IMR-90 (cell line): ENCODE results near the gene POLR2C. TPM values are rescaled to one million over a fixed set of nuclear protein-coding genes. Genes with fewer than 3 reads are reported as not detected.

Experiments used
- ATAC-seq: fragments of 200-7000 bp; cut with Tn5 transposase; 2 replicates; pipeline ENCODE4 v1.9.1; 2020; ENCODE audit warnings: low read depth, mild to moderate bottlenecking, moderate library complexity
- BruUV-seq: library from RNA; stranded (reverse); fragments of 400-500 nt; replicated peaks from 2 replicates; lab custom pipeline; 2021; lab: Mats Ljungman, UMichigan
- CTCF ChIA-PET: fragments of 300-600 bp; formaldehyde crosslinking; extraction: SDS; loops from one replicate; lab custom pipeline; 2021; ENCODE audit warnings: antibody characterized with exemption; lab: Yijun Ruan, JAX
- POLR2A ChIA-PET: fragments of 300-600 bp; sonication (Branson Sonifier 250); formaldehyde crosslinking; loops from one replicate; lab custom pipeline; 2022; ENCODE audit warnings: antibody characterized with exemption; ENCODE audit not compliant: unreplicated experiment; lab: Charles Lee
- DNase-seq: peaks from one replicate; pipeline ENCODE4 v3.0.0; 2013
- H2AFZ ChIP-seq: replicated peaks from 2 replicates; pipeline ENCODE3; 2013; ENCODE audit warnings: low read length, mild to moderate bottlenecking; ENCODE audit not compliant: poor library complexity
- H2AK5ac ChIP-seq: 2 replicates; pipeline ENCODE4 v1.6.1; 2013; ENCODE audit warnings: low read depth, low read length, inconsistent platforms
- H2AK9ac ChIP-seq: replicated peaks from 2 replicates; pipeline ENCODE3; 2013; ENCODE audit warnings: mild to moderate bottlenecking, low read depth, low read length, moderate library complexity; ENCODE audit not compliant: poor library complexity
- H2BK120ac ChIP-seq: 2 replicates; pipeline ENCODE4 v1.6.1; 2013; ENCODE audit warnings: low read depth, low read length, inconsistent platforms
- H2BK15ac ChIP-seq: 3 replicates; pipeline ENCODE4 v1.6.1; 2013; ENCODE audit warnings: low read depth, low read length, inconsistent platforms
- H2BK20ac ChIP-seq: 2 replicates; pipeline ENCODE4 v1.6.1; 2013; ENCODE audit warnings: low read depth, mild to moderate bottlenecking, inconsistent platforms, low read length, moderate library complexity
- H2BK5ac ChIP-seq: 2 replicates; pipeline ENCODE4 v1.6.1; 2013; ENCODE audit warnings: mild to moderate bottlenecking, low read depth, low read length, inconsistent platforms; ENCODE audit not compliant: poor library complexity, severe bottlenecking
- H3K14ac ChIP-seq: replicated peaks from 2 replicates; pipeline ENCODE4 v1.6.1; 2013; ENCODE audit warnings: low read depth, low read length, inconsistent platforms
- H3K18ac ChIP-seq: 2 replicates; pipeline ENCODE4 v1.6.1; 2013; ENCODE audit warnings: low read depth, low read length, control low read depth
- H3K23ac ChIP-seq: 2 replicates; pipeline ENCODE4 v1.6.1; 2013; ENCODE audit warnings: low read depth, low read length, inconsistent platforms
- H3K27ac ChIP-seq: 2 replicates; pipeline ENCODE4 v1.5.1; 2013; ENCODE audit warnings: mild to moderate bottlenecking, control low read depth, low read length; ENCODE audit not compliant: insufficient read depth
- H3K27me3 ChIP-seq: 2 replicates; pipeline ENCODE4 v1.6.1; 2013; ENCODE audit warnings: low read length; ENCODE audit not compliant: control insufficient read depth, insufficient read depth
- H3K36me3 ChIP-seq: 2 replicates; pipeline ENCODE4 v1.6.1; 2013; ENCODE audit warnings: low read length, mixed read lengths; ENCODE audit not compliant: control insufficient read depth, insufficient read depth
- H3K4ac ChIP-seq: 2 replicates; pipeline ENCODE4 v1.6.1; 2013; ENCODE audit warnings: low read depth, low read length, inconsistent platforms
- H3K4me1 ChIP-seq: 2 replicates; pipeline ENCODE4 v1.6.1; 2013; ENCODE audit warnings: low read length, mixed read lengths; ENCODE audit not compliant: control insufficient read depth, insufficient read depth
- H3K4me2 ChIP-seq: 2 replicates; pipeline ENCODE4 v1.6.1; 2013; ENCODE audit warnings: low read depth, mild to moderate bottlenecking, control low read depth, low read length, moderate library complexity
- H3K4me3 ChIP-seq: 2 replicates; pipeline ENCODE4 v1.5.1; 2013; ENCODE audit warnings: low read depth, mild to moderate bottlenecking, control low read depth, low read length, moderate library complexity; ENCODE audit not compliant: insufficient read depth
- H3K56ac ChIP-seq: 2 replicates; pipeline ENCODE4 v1.6.1; 2013; ENCODE audit warnings: low read length, inconsistent platforms; ENCODE audit not compliant: insufficient read depth; ENCODE audit errors: extremely low read depth
- H3K79me1 ChIP-seq, 2 experiments: 2 replicates each; pipeline ENCODE4 v1.6.1; 2013; ENCODE audit warnings: low read length in 2 of 2, inconsistent platforms in 1 of 2, low read depth in 1 of 2
- H3K9ac ChIP-seq: 2 replicates; pipeline ENCODE4 v1.6.1; 2013; ENCODE audit warnings: low read depth, low read length, control low read depth
- H3K9me1 ChIP-seq: 2 replicates; pipeline ENCODE4 v1.6.1; 2013; ENCODE audit warnings: low read length, inconsistent platforms; ENCODE audit not compliant: insufficient read depth
- H3K9me3 ChIP-seq: 2 replicates; pipeline ENCODE4 v1.6.1; 2013; ENCODE audit warnings: low read length; ENCODE audit not compliant: control insufficient read depth, insufficient read depth
- H4K20me1 ChIP-seq: 2 replicates; pipeline ENCODE4 v1.6.1; 2013; ENCODE audit warnings: low read length, inconsistent platforms; ENCODE audit not compliant: insufficient read depth
- H4K5ac ChIP-seq: 2 replicates; pipeline ENCODE4 v1.6.1; 2013; ENCODE audit warnings: mild to moderate bottlenecking, low read depth, low read length, control low read depth
- H4K8ac ChIP-seq, 2 experiments: 2 replicates each; pipeline ENCODE4 v1.6.1; 2013; ENCODE audit warnings: low read depth in 2 of 2, low read length in 2 of 2, control low read depth in 1 of 2, inconsistent platforms in 1 of 2
- H4K91ac ChIP-seq: 2 replicates; pipeline ENCODE4 v1.6.1; 2013; ENCODE audit warnings: low read depth, low read length, inconsistent platforms; ENCODE audit not compliant: insufficient read depth
- FOS ChIP-seq: fragments of 150-350 bp; IDR thresholded peaks from 2 replicates; pipeline ENCODE4 v1.6.1; 2016; ENCODE audit warnings: low read depth, low read length
- MAZ ChIP-seq: IDR thresholded peaks from 2 replicates; pipeline ENCODE4 v1.6.1; 2012; ENCODE audit warnings: low read depth, mild to moderate bottlenecking, low read length, improper control_type of control experiment, moderate library complexity, borderline replicate concordance
- MXI1 ChIP-seq: IDR thresholded peaks from 2 replicates; pipeline ENCODE4 v1.6.1; 2012; ENCODE audit warnings: low read depth, mild to moderate bottlenecking, low read length, moderate library complexity, borderline replicate concordance
- POLR2A ChIP-seq: IDR thresholded peaks from 2 replicates; pipeline ENCODE4 v1.6.1; 2012; ENCODE audit warnings: mild to moderate bottlenecking, low read depth, low read length
- RCOR1 ChIP-seq: IDR thresholded peaks from 2 replicates; pipeline ENCODE4 v1.6.1; 2012; ENCODE audit warnings: mild to moderate bottlenecking, low read length, improper control_type of control experiment; ENCODE audit not compliant: insufficient replicate concordance
- SMC3 ChIP-seq: fragments of 150-350 bp; IDR thresholded peaks from 2 replicates; pipeline ENCODE4 v1.6.1; 2016; ENCODE audit warnings: low read depth, mild to moderate bottlenecking, antibody characterized with exemption, low read length, moderate library complexity
- WGBS, 2 experiments: methylation state at CpG; one replicate each; pipeline versions ENCODE4 v1.1.5 to v1.1.7; 2013; ENCODE audit warnings: missing lambda C conversion rate in 2 of 2; ENCODE audit not compliant: insufficient read length in 1 of 2; ENCODE audit errors: extremely low coverage in 2 of 2; 5-methylcytosine and 5-hydroxymethylcytosine counted together
- dilution Hi-C: fragments of 300-500 bp; cut with HindIII; formaldehyde crosslinking; loops from one replicate; pipeline ENCODE4 v1.14.3; 2018; ENCODE audit warnings: low sequenced_read_pairs; ENCODE audit not compliant: unreplicated experiment
- in situ Hi-C: fragments of 300-500 bp; cut with MboI; formaldehyde crosslinking; loops from 3 replicates; pipeline ENCODE4 v1.14.3; 2019; ENCODE audit warnings: low sequenced_read_pairs, inconsistent platforms, mixed read lengths
- intact Hi-C: fragments of 100-400 bp; cut with micrococcal nuclease; formaldehyde crosslinking; loops from 2 replicates; pipeline ENCODE4 v1.10.0; 2022
- polyA plus RNA-seq, 3 experiments: library from polyadenylated mRNA; depleted of rRNA; stranded (reverse); fragments of >200 nt; gene quantifications; 2 replicates each; pipeline ENCODE4 v1.2.3, GENCODE V29; 2012; ENCODE audit warnings: low replicate concordance in 1 of 3
- total RNA-seq: library from RNA; depleted of rRNA; stranded (reverse); fragments of >200 nt; gene quantifications from 2 replicates; pipeline ENCODE4 v1.2.3, GENCODE V29; 2012
- TF ChIP-seq, protein P1 (sequence below): fragments of 150-350 bp; IDR thresholded peaks from 2 replicates; pipeline ENCODE4 v1.6.1; 2017; ENCODE audit warnings: mild to moderate bottlenecking, antibody characterized with exemption, low read length, low read depth

POLR2C gene
- total and polyA plus RNA-seq, 2 of the 4 experiments (the other 2 are of a cell fraction): 137 to 340 TPM

DNA sequence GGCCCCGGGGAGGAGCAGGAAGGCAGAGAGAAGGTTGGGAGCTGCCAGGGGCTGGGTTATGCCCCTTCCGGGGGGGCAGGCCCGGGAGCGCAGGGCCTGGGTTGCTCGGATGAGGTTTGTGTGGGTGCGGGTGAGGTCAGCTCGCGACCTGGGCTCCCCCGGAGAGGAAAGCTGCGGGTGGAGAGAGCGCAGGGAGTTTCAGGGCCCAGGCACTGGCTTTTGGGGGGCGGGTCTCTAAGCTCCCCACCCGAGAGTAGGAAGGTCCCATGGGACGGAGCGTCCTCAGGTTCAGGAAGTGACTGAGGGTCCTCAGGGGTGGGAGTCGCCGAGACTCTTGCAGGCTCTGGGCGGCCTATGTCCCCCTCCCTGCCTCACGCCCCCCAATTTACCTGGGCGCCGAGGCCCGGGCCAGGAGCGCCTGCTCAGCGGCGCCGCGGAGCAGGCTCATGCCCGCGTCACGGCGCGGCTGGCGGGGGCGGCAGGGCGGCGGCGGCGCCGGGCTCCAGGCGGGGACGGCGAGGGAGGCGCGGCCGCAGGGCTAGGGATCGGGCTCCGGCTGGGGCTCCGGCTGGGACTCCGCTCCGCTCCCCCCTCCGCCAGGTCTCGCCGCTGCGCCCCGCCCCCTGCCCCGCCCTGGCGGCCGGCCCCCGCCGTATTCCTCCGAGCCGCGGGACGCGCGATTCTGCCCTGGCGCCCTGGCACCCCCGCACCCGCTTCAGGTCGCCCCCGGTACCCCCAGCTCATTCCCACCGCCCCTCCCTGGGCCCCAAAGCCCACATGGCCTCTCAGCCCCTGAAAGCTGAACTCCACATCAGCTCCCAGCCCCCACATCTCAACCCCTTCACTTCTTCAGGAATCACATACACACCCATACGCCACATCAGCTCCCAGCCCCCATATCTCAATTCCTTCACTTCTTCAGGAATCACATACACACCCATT, 23.7 kb downstream of the POLR2C start, which contains the start of gene DOK4:
Gene DOK4 (minus strand): TSS at position 578 of the 942 bp plus-strand sequence. CDS start 6,986 bp downstream, outside the sequence.
- H2BK5ac ChIP-seq: no peak within 1 kb of the TSS
- H2AK9ac ChIP-seq: peak within 1 kb of the TSS; percentile 97
- H3K4me1 ChIP-seq: peaks cover 4% of the 10 kb centered on the region; the same call in 1 of the 2 replicates
- H4K20me1 ChIP-seq: no peaks in the 10 kb centered on the region; the same call in 1 of the 2 replicates
- peak within 1 kb of the TSS; percentile 92 for H3K4me2 ChIP-seq
- no peaks in the 10 kb centered on the region for H3K9me3 ChIP-seq
- peak within 1 kb of the TSS; percentile 88 for H3K4me3 ChIP-seq
- DNase-seq (peak; percentile 58), ATAC-seq (peak; percentile 99)
- 3% methylated on average over 28 of the region's 73 CpGs; no CpG with 5 or more reads in 1 of the 2 experiments for WGBS, 2 experiments
- no peak within 1 kb of the TSS; the same call in 1 of the 2 replicates for H3K27ac ChIP-seq
- peaks cover 5% of the 10 kb centered on the region for H3K27me3 ChIP-seq
- peak within 1 kb of the TSS; percentile 89 for H3K14ac ChIP-seq
- no peak within 1 kb of the TSS; the same call in 1 of the 2 replicates for H2BK20ac ChIP-seq
- no TSS peak for BruUV-seq
- peak within 1 kb of the TSS; percentile 100 for H4K5ac ChIP-seq
- peak within 1 kb of the TSS; percentile 65 for H3K9ac ChIP-seq
- peak within 1 kb of the TSS; percentile 15; the same call in 1 of the 2 replicates for H2AK5ac ChIP-seq
- ChIA-PET CTCF (interaction anchor here (0.6 to 1.4 kb wide), 4 partner anchors 14 to 65 kb away, joined by 3 to 4 read pairs (median 3); partner anchors contain the start of gene POLR2C), POLR2A (no interaction called here)
- H3K36me3 ChIP-seq: no peaks in the 10 kb centered on the region
- dilution Hi-C loops (no loop called here), in situ Hi-C loops (no loop called here), intact Hi-C loops (no loop called here)
- peak within 1 kb of the TSS; percentile 83 to 96; a peak in 3 of 4 replicates for H4K8ac ChIP-seq
- peaks cover 0 to 4% of the 10 kb centered on the region in 2 experiments; a peak in 1 of 4 replicates for H3K79me1 ChIP-seq
- H2BK15ac ChIP-seq: no peak within 1 kb of the TSS
- peak within 1 kb of the TSS; percentile 79 for H4K91ac ChIP-seq
- TF ChIP-seq RCOR1: no peak
- TF ChIP-seq SMC3: no peak
- TF ChIP-seq, protein P1, sequence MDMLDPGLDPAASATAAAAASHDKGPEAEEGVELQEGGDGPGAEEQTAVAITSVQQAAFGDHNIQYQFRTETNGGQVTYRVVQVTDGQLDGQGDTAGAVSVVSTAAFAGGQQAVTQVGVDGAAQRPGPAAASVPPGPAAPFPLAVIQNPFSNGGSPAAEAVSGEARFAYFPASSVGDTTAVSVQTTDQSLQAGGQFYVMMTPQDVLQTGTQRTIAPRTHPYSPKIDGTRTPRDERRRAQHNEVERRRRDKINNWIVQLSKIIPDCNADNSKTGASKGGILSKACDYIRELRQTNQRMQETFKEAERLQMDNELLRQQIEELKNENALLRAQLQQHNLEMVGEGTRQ: no peak
- no peak for TF ChIP-seq FOS
- TF ChIP-seq MAZ: peak; percentile 92; the same call in 1 of the 2 replicates
- TF ChIP-seq MXI1: no peak
- TF ChIP-seq POLR2A: no peak
- H3K9me1 ChIP-seq: peaks cover 4% of the 10 kb centered on the region
- peak within 1 kb of the TSS; percentile 96 for H2AFZ ChIP-seq
- H3K4ac ChIP-seq: peak within 1 kb of the TSS; percentile 62
- peak within 1 kb of the TSS; percentile 52 for H2BK120ac ChIP-seq
- peak within 1 kb of the TSS; percentile 78 for H3K18ac ChIP-seq
- peak within 1 kb of the TSS; percentile 18; the same call in 1 of the 2 replicates for H3K56ac ChIP-seq
- peak within 1 kb of the TSS; percentile 68; the same call in 1 of the 2 replicates for H3K23ac ChIP-seq
